Transverse colon (tissue), 4 donors: ENCODE results near the gene C1QTNF6.

Source experiments
- CTCF ChIP-seq, 5 experiments: fragments of 200-600 bp in 3 of 5; fragments of 450-650 bp in 2 of 5; sonication (generic) in 3 of 5; IDR thresholded peaks; 1 replicate in 2 of 5; 2 replicates in 3 of 5; pipeline ENCODE4 v1.5.1; 2016 to 2017; ENCODE audit warnings: antibody characterized with exemption in 5 of 5, inconsistent platforms in 3 of 5, mild to moderate bottlenecking in 2 of 5, moderate library complexity in 1 of 5
- EP300 ChIP-seq: sonication (generic); formaldehyde crosslinking; IDR thresholded peaks from one replicate; pipeline ENCODE4 v1.6.1; 2017; ENCODE audit warnings: antibody characterized with exemption, low read depth
- POLR2A ChIP-seq: fragments of 450-650 bp; IDR thresholded peaks from one replicate; pipeline ENCODE4 v1.6.1; 2016; ENCODE audit warnings: antibody characterized with exemption, mild to moderate bottlenecking, moderate library complexity
- POLR2AphosphoS5 ChIP-seq, 3 donors: sonication (generic); formaldehyde crosslinking; IDR thresholded peaks; one replicate each; pipeline ENCODE4 v1.6.1; 2016; ENCODE audit warnings: antibody characterized with exemption in 3 of 3

GRCh38 chr22:37232140-37232998, 44.3 kb upstream of the C1QTNF6 start:
- no peak for TF ChIP-seq CTCF (IDR thresholded peaks at IDR 0.05)
- TF ChIP-seq POLR2A, result no peak
- no peak for TF ChIP-seq POLR2AphosphoS5 (IDR thresholded peaks at IDR 0.05)
- TF ChIP-seq EP300, result no peak
